H9 (cell line): ENCODE measurements around the gene BDNF. TPM values are rescaled to one million over a fixed set of nuclear protein-coding genes. Genes with fewer than 3 reads are reported as not detected.

Experiments used
- DNase-seq: peaks from one replicate; pipeline ENCODE4 v3.0.0-alpha.2; 2017
- H2AFZ ChIP-seq: one replicate; pipeline ENCODE4 v1.6.1; 2013; ENCODE audit warnings: mild to moderate bottlenecking, low read length, control low read depth, moderate library complexity
- H2AK5ac ChIP-seq: 2 replicates; pipeline ENCODE4 v1.6.1; 2013; ENCODE audit warnings: low read length, control low read depth, mixed read lengths; ENCODE audit not compliant: insufficient read length
- H2BK120ac ChIP-seq: one replicate; pipeline ENCODE4 v1.6.1; 2013; ENCODE audit warnings: low read depth, mild to moderate bottlenecking, low read length, control low read depth, inconsistent platforms; ENCODE audit not compliant: poor library complexity, severe bottlenecking
- H2BK12ac ChIP-seq: 2 replicates; pipeline ENCODE4 v1.6.1; 2013; ENCODE audit warnings: low read length, control low read depth, mixed read lengths, low read depth; ENCODE audit not compliant: insufficient read length
- H2BK15ac ChIP-seq: 2 replicates; pipeline ENCODE4 v1.6.1; 2013; ENCODE audit warnings: low read depth, low read length, control low read depth
- H2BK20ac ChIP-seq: one replicate; pipeline ENCODE4 v1.6.1; 2013; ENCODE audit warnings: low read depth, mild to moderate bottlenecking, low read length, control low read depth, inconsistent platforms; ENCODE audit not compliant: poor library complexity, severe bottlenecking
- H2BK5ac ChIP-seq: 2 replicates; pipeline ENCODE4 v1.6.1; 2013; ENCODE audit warnings: low read length, control low read depth, mixed read lengths; ENCODE audit not compliant: insufficient read length
- H3K14ac ChIP-seq: 2 replicates; pipeline ENCODE4 v1.6.1; 2013; ENCODE audit warnings: low read length, control low read depth; ENCODE audit not compliant: insufficient read depth
- H3K18ac ChIP-seq: 2 replicates; pipeline ENCODE4 v1.6.1; 2013; ENCODE audit warnings: low read depth, mild to moderate bottlenecking, mixed read lengths, low read length, control low read depth; ENCODE audit not compliant: insufficient read length
- H3K23ac ChIP-seq: 2 replicates; pipeline ENCODE4 v1.6.1; 2013; ENCODE audit warnings: low read length, control low read depth, mixed read lengths, low read depth; ENCODE audit not compliant: insufficient read length
- H3K23me2 ChIP-seq: 2 replicates; pipeline ENCODE4 v1.6.1; 2013; ENCODE audit warnings: low read depth, mild to moderate bottlenecking, mixed read lengths, low read length, control low read depth; ENCODE audit not compliant: insufficient read length, poor library complexity, severe bottlenecking
- H3K27ac ChIP-seq: 2 replicates; pipeline ENCODE4 v1.5.1; 2013; ENCODE audit warnings: low read length, control low read depth, mixed read lengths, low read depth; ENCODE audit not compliant: insufficient read length
- H3K27me3 ChIP-seq: 2 replicates; pipeline ENCODE4 v1.6.1; 2013; ENCODE audit warnings: low read length, control low read depth, inconsistent platforms; ENCODE audit not compliant: insufficient read depth
- H3K4ac ChIP-seq: 2 replicates; pipeline ENCODE4 v1.6.1; 2013; ENCODE audit warnings: low read depth, mild to moderate bottlenecking, control low read depth, inconsistent platforms, low read length, moderate library complexity
- H3K4me1 ChIP-seq: 2 replicates; pipeline ENCODE4 v1.6.1; 2013; ENCODE audit warnings: low read length, control low read depth, inconsistent platforms; ENCODE audit not compliant: insufficient read depth
- H3K4me2 ChIP-seq: 2 replicates; pipeline ENCODE4 v1.6.1; 2013; ENCODE audit warnings: low read length, control low read depth, mixed read lengths; ENCODE audit not compliant: insufficient read length, insufficient read depth
- H3K56ac ChIP-seq: 2 replicates; pipeline ENCODE4 v1.6.1; 2013; ENCODE audit warnings: low read depth, mild to moderate bottlenecking, mixed read lengths, low read length, control low read depth; ENCODE audit not compliant: insufficient read length
- H3K79me1 ChIP-seq: 2 replicates; pipeline ENCODE4 v1.6.1; 2013; ENCODE audit warnings: low read depth, mild to moderate bottlenecking, moderate library complexity, low read length, control low read depth, inconsistent platforms; ENCODE audit not compliant: insufficient read depth, poor library complexity, severe bottlenecking
- H3K79me2 ChIP-seq: 2 replicates; pipeline ENCODE4 v1.6.1; 2013; ENCODE audit warnings: low read length, control low read depth, inconsistent platforms; ENCODE audit not compliant: insufficient read depth
- H3K9ac ChIP-seq: 2 replicates; pipeline ENCODE4 v1.6.1; 2013; ENCODE audit warnings: low read length, control low read depth, mixed read lengths; ENCODE audit not compliant: insufficient read length; ENCODE audit errors: extremely low read depth
- H3K9me3 ChIP-seq: one replicate; pipeline ENCODE4 v1.6.1; 2013; ENCODE audit warnings: low read depth, low read length, inconsistent platforms; ENCODE audit not compliant: control insufficient read depth
- H3T11ph ChIP-seq: one replicate; pipeline ENCODE4 v1.6.1; 2013; ENCODE audit warnings: mild to moderate bottlenecking, low read length, control low read depth, inconsistent platforms
- H4K20me1 ChIP-seq: one replicate; pipeline ENCODE4 v1.6.1; 2013; ENCODE audit not compliant: control insufficient read depth, insufficient read length, insufficient read depth
- H4K5ac ChIP-seq: 2 replicates; pipeline ENCODE4 v1.6.1; 2013; ENCODE audit warnings: low read depth, mild to moderate bottlenecking, mixed read lengths, low read length, control low read depth; ENCODE audit not compliant: insufficient read length
- H4K8ac ChIP-seq: replicated peaks from 2 replicates; pipeline ENCODE4 v1.6.1; 2013; ENCODE audit warnings: low read length, control low read depth, mixed read lengths, low read depth; ENCODE audit not compliant: insufficient read length
- H4K91ac ChIP-seq: 2 replicates; pipeline ENCODE4 v1.6.1; 2013; ENCODE audit warnings: low read depth, mild to moderate bottlenecking, moderate library complexity, mixed read lengths, low read length, control low read depth; ENCODE audit not compliant: insufficient read length
- H3K27ac Mint-ChIP-seq, 3 experiments: 2 replicates in 2 of 3; 3 replicates in 1 of 3; pipeline ENCODE4 v1.8.0; 2020 to 2021; ENCODE audit warnings: mixed read lengths in 3 of 3, mild to moderate bottlenecking in 1 of 3, moderate library complexity in 1 of 3
- H3K27me3 Mint-ChIP-seq: 2 replicates; pipeline ENCODE4 v1.8.0; 2021; ENCODE audit warnings: low read depth, mild to moderate bottlenecking, moderate library complexity, mixed read lengths
- H3K36me3 Mint-ChIP-seq, 3 experiments: 2 replicates in 2 of 3; 3 replicates in 1 of 3; pipeline ENCODE4 v1.8.0; 2020 to 2021; ENCODE audit warnings: low read depth in 3 of 3, mixed read lengths in 3 of 3; ENCODE audit not compliant: insufficient read depth in 1 of 3
- H3K4me1 Mint-ChIP-seq, 2 experiments: 2 replicates each; pipeline ENCODE4 v1.8.0; 2020; ENCODE audit warnings: mixed read lengths in 2 of 2
- H3K4me3 Mint-ChIP-seq, 2 experiments: 2 replicates in 1 of 2; 3 replicates in 1 of 2; pipeline ENCODE4 v1.8.0; 2020 to 2021; ENCODE audit warnings: mild to moderate bottlenecking in 2 of 2, mixed read lengths in 2 of 2, moderate library complexity in 1 of 2
- H3K9me3 Mint-ChIP-seq, 2 experiments: 2 replicates in 1 of 2; 3 replicates in 1 of 2; pipeline ENCODE4 v1.8.0; 2020; ENCODE audit warnings: mild to moderate bottlenecking in 2 of 2, mixed read lengths in 2 of 2, moderate library complexity in 1 of 2
- CTCF ChIP-seq: fragments of 200-600 bp; sonication (generic); conservative IDR thresholded peaks from 3 replicates; pipeline ENCODE4 v1.8.0; 2021; ENCODE audit warnings: antibody characterized with exemption, mild to moderate bottlenecking
- WGBS: extraction: QIAGEN DNeasy Blood & Tissue Kit; methylation state at CpG from one replicate; pipeline ENCODE4 v1.1.7; 2013; ENCODE audit warnings: missing lambda C conversion rate, low lambda C conversion rate, mixed read lengths; ENCODE audit not compliant: insufficient read length; ENCODE audit errors: extremely low coverage; 5-methylcytosine and 5-hydroxymethylcytosine counted together
- total RNA-seq: library from RNA; stranded (reverse); gene quantifications from 2 replicates; pipeline ENCODE4 v1.2.1, GENCODE V29; 2021

Gene BDNF
- total RNA-seq, 1 experiment from 2014 or later: 2.7 TPM

GRCh38 chr11:27696115-27696514, 4.1 kb downstream of the BDNF start:
- H3K4me1 ChIP-seq: peaks cover 2% of the 10 kb centered on the region; the same call in 1 of the 2 replicates
- no peak overlapping the region for H3K23ac ChIP-seq
- no peak overlapping the region for H2BK12ac ChIP-seq
- Mint-ChIP-seq H3K36me3 (peaks cover 3 to 4% (median 4%) of the 10 kb centered on the region in 3 experiments; a peak in 3 of 7 replicates), H3K4me3 (peak overlapping the region; percentile 54 to 77; a peak in 4 of 5 replicates), H3K27ac (peak overlapping the region; percentile 42 to 98 (median 91); a peak in 5 of 7 replicates), H3K9me3 (no peaks in the 10 kb centered on the region), H3K4me1 (peaks cover 49 to 53% of the 10 kb centered on the region in 2 experiments), H3K27me3 (peaks cover 17% of the 10 kb centered on the region)
- H4K5ac ChIP-seq: no peak overlapping the region
- H3K4ac ChIP-seq: no peak overlapping the region
- no peak for DNase-seq
- no peak overlapping the region for H3K56ac ChIP-seq
- H4K20me1 ChIP-seq: no peaks in the 10 kb centered on the region
- no peak for TF ChIP-seq CTCF
- H2BK20ac ChIP-seq: no peak overlapping the region
- no peak overlapping the region for H4K8ac ChIP-seq
- peak overlapping the region; percentile 20 for H3K27ac ChIP-seq
- H2AFZ ChIP-seq: no peak overlapping the region
- H3T11ph ChIP-seq: no peak overlapping the region
- H3K4me2 ChIP-seq: peak overlapping the region; percentile 66
- no peak overlapping the region for H3K14ac ChIP-seq
- H3K79me2 ChIP-seq: peaks cover 3% of the 10 kb centered on the region; the same call in 1 of the 2 replicates
- H4K91ac ChIP-seq: no peak overlapping the region
- H3K18ac ChIP-seq: no peak overlapping the region
- H2BK5ac ChIP-seq: no peak overlapping the region
- H3K27me3 ChIP-seq: peaks cover 3% of the 10 kb centered on the region; the same call in 1 of the 2 replicates
- H2AK5ac ChIP-seq: no peak overlapping the region
- no peak overlapping the region for H2BK120ac ChIP-seq
- no peaks in the 10 kb centered on the region for H3K9me3 ChIP-seq
- H2BK15ac ChIP-seq: no peak overlapping the region
- WGBS: no CpG with 5 or more reads among the region's 3 CpGs
- H3K23me2 ChIP-seq: peaks cover 24% of the 10 kb centered on the region
- H3K79me1 ChIP-seq: no peaks in the 10 kb centered on the region
- no peak overlapping the region for H3K9ac ChIP-seq
